GM19463 (cell line): Measurements from ENCODE around the gene RPL32.
"Not testable (repeated sequence)": the region's sequence is repeated elsewhere in the genome, so short reads cannot be mapped to it uniquely, and the experiment has no call there.

Source experiments
- ATAC-seq: cut with Tn5 transposase; IDR thresholded peaks from one replicate; pipeline ENCODE4 v1.9.1; 2021; ENCODE audit warnings: mild to moderate bottlenecking, moderate library complexity; ENCODE audit not compliant: unreplicated experiment

Gene RPL32

GRCh38 chr3:12841149-12841969, at the start of gene RPL32:
RPL32 (minus strand) TSS chr3:12841565; CDS start chr3:12840237, 1,328 bp downstream.
- peak; percentile 86 for ATAC-seq

- ATAC-seq = no peak
Measured at GRCh38 chr3:12890610-12891390, 49.4 kb upstream of the RPL32 start.

DNA sequence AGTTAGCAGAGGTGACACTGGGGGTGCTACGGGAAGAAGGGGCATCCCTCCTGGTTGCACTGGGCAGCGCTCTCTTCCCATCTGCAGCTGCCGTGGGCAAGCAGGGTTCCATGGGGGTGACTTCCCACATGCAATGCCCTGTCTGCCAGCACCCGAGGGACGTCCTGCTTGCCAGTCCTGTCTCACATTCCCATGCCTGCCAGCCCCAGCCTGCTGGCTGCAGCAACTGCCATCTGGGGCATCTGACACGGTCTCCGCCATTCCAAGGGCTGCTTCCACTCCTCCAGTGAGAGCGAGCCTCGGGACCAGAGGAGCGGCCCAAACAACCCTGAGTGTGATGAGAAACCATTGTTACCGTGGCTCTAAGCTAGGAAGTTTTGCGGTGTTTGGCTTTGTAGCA, 45.4 kb upstream of the RPL32 start:
- ATAC-seq = no peak

- peak; percentile 45 for ATAC-seq
Measured at GRCh38 chr3:12886106-12886679, 44.8 kb upstream of the RPL32 start.

DNA sequence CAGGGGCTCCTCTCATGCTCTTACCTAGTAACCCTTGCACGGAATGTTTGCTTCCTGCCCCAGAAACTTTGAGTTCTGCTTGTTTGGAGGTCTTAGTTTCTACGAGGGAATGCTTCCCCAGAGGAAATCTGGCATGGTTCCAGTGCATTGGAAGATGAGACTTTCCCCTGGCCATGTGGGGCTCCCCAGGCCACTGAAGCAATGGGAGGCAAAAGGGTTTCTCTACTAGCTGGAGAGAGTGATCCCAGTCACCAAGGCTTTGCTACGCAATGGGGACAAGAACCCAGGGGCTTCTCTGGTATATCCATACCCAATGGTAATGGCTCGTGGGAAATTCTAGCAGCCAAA, 44.2 kb upstream of the RPL32 start:
- ATAC-seq = no peak

DNA sequence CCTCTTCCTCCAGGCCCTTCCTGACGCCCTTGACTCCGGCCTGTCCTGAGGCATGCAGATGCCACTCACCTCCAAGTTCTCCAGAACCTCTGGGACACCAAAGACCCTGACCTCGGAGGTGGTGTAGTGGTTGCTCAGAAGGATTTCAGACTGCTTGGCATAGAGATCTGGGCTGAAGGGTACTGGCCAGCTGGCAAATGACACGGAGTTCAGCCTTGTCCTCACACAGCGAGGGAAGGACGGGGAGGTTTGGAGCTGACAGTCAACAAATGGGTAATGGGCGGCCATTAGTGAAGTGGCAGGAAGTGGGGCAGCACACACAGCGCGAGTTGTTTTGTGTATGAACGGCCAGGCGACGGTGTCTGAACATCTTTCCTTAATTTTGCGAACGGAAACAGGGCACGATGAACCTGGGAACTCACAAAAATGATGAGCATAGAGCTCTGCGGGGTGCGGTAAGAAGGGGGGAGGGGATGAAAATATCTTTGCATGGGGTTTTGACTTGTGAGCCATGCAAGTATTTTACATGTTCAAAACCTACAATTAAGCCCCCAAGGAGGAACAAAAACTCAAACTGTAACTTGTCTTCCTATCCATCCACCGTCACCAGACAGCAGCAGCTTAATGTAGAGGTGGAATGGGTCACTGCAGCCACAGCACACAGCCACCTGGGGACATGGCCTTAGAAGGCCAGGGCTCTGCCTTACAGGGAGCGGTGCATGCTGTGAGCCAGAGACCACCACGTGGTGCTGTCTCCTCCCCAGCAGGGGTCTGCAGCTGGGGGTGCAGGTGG, 43.6 kb upstream of the RPL32 start:
- no peak for ATAC-seq

DNA sequence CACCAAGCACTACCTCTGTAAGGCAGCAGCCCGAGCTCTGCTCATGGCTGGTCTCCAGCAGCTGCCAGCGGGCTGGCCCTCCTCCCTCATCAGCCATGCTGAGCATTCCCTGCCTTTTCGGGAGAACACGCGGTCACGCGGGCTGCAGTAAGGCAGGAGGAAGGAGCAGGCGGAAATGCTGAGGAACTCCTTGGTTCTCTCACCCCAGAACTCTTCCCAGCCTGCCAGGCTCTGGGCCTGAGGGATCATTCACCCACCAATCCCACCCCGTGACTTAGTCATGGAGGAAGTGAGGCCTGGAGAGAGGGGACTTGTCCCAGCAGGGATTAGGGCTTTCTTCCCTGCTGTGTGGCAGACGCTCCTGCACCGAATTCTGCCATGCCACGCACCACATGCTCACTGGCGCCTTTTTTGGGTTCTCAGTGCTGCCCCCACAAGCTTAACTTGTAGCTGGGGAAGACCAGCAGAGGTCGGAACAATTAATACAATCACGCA, 42.9 kb upstream of the RPL32 start:
- no peak for ATAC-seq

- no peak for ATAC-seq
Measured at GRCh38 chr3:12882336-12883310, 41.3 kb upstream of the RPL32 start.

DNA sequence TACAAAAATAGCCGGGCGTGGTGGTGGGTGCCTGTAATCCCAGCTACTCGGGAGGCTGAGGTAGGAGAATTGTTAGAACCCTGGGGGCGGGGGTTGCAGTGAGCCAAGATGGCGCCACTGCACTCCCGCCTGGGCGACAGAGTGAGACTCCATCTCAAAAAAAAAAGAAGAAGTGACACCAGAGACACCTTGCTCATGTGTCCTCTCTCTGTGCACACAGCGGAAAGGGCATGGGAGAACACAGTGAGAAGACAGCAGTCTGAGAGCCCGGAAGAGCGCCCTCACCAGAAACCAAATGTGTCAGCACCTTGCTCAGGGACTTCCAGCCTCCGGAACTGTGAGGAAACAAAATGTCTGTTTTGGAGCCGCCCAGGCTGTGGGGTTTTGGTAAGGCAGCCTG, 40.5 kb upstream of the RPL32 start:
- peak; percentile 49 for ATAC-seq

DNA sequence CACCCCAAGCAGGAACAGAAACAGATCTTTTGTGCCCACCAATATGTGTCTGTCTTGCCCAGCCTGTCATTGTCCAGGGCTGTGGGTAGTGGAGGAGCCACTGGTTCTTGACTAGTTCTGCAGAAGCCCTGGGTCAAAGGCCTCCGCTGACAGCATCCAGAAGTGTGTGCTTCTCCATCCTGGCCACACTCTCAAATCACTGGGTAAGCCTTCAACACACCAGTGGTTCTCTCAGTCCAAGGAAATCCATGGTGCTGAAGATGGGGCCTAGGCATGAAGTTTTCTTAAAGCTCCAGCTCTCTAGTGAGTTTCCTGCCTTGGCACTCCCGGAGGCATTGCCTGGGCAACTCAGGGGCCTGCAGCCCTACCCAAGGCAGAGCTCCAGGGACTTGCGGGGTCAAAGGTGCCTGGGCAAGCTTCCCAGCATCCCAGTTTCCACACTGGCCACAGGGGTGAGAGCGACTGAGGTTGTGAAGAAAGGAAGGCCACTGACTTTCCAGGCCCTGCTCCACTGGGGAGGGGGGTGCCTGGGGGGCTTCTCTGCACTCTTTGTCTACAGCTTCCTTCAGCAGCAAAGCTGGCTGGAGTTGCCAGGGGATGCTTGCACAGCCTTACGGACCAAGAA, 37.9 kb upstream of the RPL32 start:
- no peak for ATAC-seq

- not testable (repeated sequence) for ATAC-seq
Measured at GRCh38 chr3:12878758-12879157, 37.4 kb upstream of the RPL32 start.

GRCh38 chr3:12878141-12878574, 36.8 kb upstream of the RPL32 start:
- ATAC-seq = no peak

GRCh38 chr3:12877040-12877439, 35.7 kb upstream of the RPL32 start:
- ATAC-seq = no peak

DNA sequence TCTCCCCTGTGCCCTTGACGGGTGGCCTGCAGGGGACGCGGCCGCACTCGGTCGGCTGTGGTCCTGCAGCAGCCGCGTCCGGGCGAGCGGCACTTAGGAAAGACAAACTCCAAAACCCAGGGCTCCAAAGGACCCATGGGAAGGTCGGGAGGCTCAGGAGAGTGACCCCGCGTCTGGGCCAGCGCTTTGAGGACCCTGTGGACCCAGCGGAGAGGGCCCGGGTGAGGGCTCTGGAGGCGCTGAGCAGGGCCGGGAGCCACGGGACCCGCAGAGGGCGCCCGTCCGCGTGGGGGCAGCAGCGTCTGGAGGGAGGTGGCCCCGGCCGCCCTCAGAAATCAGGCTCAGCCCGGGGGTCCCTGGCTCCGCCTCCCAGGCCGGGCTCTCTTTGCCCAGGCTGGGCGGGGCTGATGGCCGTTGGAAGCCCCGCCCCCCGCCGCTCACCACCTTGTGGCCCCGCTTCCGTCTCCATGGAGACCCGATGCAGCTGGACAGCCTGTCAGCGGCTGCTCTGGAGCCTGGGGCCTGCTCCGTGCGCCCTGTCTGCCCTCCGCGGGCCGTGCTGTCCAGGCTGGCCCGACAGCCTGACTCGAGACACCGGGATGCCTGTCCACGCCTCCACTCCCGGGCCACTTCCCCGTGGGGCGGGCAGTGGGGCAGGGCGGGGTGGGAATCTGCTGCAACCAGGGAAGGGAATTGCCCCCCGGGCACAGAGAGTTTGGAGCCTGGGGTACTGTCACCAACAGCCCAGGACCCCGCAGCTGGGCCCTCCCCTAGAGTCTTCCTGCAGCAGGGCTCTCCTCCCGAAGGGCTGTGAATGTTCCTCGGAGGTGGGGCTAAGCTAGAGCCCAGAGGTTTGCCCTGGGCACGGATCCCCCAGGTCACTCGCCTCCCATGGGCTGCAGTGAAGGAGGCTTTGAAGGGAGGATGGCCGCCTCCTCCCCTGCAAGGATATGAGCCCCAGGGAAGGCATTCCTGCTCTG, 34.8 kb upstream of the RPL32 start:
- peak; percentile 56 for ATAC-seq

GRCh38 chr3:12871404-12871983, 30.1 kb upstream of the RPL32 start:
- no peak for ATAC-seq

DNA sequence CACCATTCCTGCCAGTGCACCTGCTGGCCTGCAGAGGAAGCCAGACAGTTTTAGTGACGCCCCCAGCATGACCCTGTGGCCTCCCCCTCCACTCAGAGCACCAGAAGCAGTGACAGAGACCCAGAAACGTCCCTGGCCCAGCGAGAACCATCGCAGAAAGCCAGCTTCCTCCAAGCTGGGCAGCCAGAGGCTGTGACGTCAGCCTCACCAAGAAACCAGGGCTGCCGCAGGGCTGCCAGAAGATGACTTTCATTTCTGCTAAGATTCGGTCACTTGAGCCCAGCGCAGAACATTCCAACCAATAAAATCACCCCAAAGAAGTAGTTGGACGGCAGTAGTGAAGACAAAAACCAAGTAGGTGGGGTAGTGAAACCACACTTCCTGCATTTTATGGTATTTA, 29.6 kb upstream of the RPL32 start:
- peak; percentile 48 for ATAC-seq

- peak; percentile 55 for ATAC-seq
Measured at GRCh38 chr3:12869035-12869621, 27.8 kb upstream of the RPL32 start.
